Activated naive CD4-positive, alpha-beta T cell treated with anti-CD3 and anti-CD28 coated beads for 36 hours (primary cell): ENCODE results near the gene TAF6. TPM values are rescaled to one million over a fixed set of nuclear protein-coding genes. Genes with fewer than 3 reads are reported as not detected.

Source experiments
- CTCF ChIA-PET: fragments of 350-600 bp; sonication (Branson Sonifier 250); formaldehyde crosslinking; loops from one replicate; lab custom pipeline; 2021; ENCODE audit warnings: antibody characterized with exemption; lab: Charles Lee
- DNase-seq: peaks from one replicate; pipeline ENCODE4 v3.0.0-alpha.2; 2020
- H3K27ac Mint-ChIP-seq: one replicate; pipeline ENCODE4 v1.8.0; 2021; ENCODE audit warnings: mild to moderate bottlenecking, mixed read lengths
- H3K27me3 Mint-ChIP-seq: one replicate; pipeline ENCODE4 v1.8.0; 2021; ENCODE audit warnings: low read depth, mixed read lengths
- H3K36me3 Mint-ChIP-seq: one replicate; pipeline ENCODE4 v1.8.0; 2021; ENCODE audit warnings: low read depth, mixed read lengths
- H3K4me1 Mint-ChIP-seq: one replicate; pipeline ENCODE4 v1.8.0; 2021; ENCODE audit warnings: low read depth, mixed read lengths
- H3K4me3 Mint-ChIP-seq: one replicate; pipeline ENCODE4 v1.8.0; 2021; ENCODE audit warnings: mild to moderate bottlenecking, moderate library complexity, mixed read lengths
- H3K9me3 Mint-ChIP-seq: one replicate; pipeline ENCODE4 v1.8.0; 2021; ENCODE audit warnings: mixed read lengths
- intact Hi-C: fragments of 100-400 bp; cut with micrococcal nuclease; formaldehyde crosslinking; loops from one replicate; pipeline ENCODE4 v1.15.1; 2023
- total RNA-seq, 2 experiments: library from RNA; stranded (reverse); gene quantifications; one replicate each; pipeline ENCODE4 v1.2.3, GENCODE V29; 2021

TAF6 gene
- total RNA-seq, 2 experiments from 2014 or later, result 48.9 to 53.5 TPM

DNA sequence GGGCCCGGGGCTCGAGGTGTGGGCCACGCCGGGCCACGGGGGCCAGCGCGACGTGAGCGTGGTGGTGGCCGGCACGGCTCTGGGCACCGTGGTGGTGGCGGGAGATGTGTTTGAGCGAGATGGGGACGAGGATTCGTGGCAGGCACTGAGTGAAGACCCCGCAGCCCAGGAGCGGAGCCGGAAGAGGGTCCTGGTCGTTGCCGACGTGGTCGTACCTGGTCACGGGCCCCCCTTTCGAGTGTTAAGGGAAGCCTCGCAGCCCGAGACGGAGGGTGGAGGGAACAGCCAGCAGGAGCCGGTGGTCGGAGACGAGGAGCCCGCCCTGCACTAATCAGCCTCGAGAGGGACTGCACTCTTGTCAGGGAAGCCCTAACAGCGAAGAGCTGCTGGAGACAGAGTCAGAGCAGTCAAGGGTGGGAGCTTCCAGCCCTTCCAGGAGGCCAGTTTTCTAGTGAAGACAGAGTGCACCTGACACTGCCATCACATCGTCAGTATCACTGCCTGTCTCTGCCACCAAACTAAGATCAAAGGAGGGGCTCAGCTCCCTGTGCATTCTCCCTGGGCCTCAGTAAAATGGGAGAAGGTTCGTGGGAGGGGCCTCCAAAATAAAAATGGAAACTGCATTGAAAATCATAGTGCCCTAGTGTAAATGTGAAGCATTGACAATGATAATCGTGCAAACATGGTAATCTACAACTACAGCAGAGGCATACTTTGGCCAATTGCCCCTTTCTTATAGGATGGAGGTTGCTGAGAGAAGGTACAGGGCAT lies 8.9 kb upstream of the TAF6 start:
- Mint-ChIP-seq H3K9me3 (no peaks in the 10 kb centered on the region), H3K4me3 (peak overlapping the region; percentile 100), H3K27ac (peak overlapping the region; percentile 66), H3K4me1 (peaks cover 34% of the 10 kb centered on the region), H3K36me3 (peaks cover 9% of the 10 kb centered on the region), H3K27me3 (no peaks in the 10 kb centered on the region)
- DNase-seq, result peak; percentile 28
- intact Hi-C loops, result loop anchor here (1.0 to 5.0 kb wide), 4 partner anchors 9 to 721 kb away; partner anchors contain the start of genes BUD31, CNPY4, PDAP1 and TAF6
- CTCF ChIA-PET, result interaction anchor here (0.6 to 6.3 kb wide), 6 partner anchors 11 to 424 kb away, joined by 3 to 60 read pairs (median 4); partner anchors contain the start of genes AP4M1 and MCM7

DNA sequence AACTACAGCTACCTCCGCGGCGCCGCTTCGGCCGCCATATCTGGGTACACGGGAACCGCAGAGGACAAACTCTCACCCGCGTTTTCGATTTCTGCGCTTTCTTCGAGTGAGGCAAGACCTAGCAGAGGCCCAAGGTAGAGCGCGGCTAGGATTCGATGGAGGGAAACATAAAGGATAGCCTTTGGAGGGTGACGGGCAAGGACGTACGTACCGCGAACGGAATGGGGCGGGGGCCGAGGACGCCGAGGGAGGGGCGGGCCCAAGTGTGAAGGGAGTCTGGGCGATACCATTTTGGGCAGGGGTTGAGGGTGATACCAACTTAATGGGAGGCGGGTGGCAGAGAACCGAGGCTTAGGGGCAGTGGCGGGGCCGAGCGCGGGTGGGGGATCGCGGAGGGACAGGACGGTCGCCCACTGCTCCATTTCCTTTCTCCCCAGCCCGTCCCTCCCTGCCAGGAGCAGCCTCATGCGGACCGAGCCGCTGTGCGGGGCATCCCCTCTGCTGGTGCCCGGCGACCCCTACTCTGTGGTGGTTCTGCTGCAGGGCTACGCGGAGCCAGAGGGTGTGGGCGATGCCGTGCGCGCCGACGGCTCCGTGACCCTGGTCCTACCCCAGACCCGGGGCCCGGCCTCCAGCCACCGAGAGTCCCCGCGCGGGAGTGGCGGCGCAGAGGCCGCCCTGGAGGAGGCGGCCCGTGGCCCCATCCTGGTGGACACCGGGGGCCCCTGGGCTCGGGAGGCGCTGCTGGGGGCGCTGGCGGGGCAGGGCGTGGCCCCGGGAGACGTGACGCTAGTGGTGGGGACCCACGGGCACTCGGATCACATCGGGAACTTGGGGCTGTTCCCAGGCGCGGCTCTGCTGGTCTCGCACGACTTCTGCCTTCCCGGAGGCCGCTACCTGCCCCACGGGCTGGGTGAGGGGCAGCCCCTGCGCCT lies 8.0 kb upstream of the TAF6 start, which contains the start of gene MBLAC1:
TSS of gene MBLAC1 (plus strand) at position 37 of the 935 bp plus-strand sequence. CDS start at position 466, 429 bp downstream.
- peak within 1 kb of the TSS; percentile 99 for H3K27ac Mint-ChIP-seq
- intact Hi-C loops, result loop anchor here (1.0 to 5.0 kb wide), 6 partner anchors 8 to 720 kb away; partner anchors contain the start of genes AP4M1, BUD31, CNPY4 and MCM7
- H3K27me3 Mint-ChIP-seq, result no peaks in the 10 kb centered on the region
- DNase-seq, result peak; percentile 94
- H3K4me3 Mint-ChIP-seq, result peak within 1 kb of the TSS; percentile 100
- no peaks in the 10 kb centered on the region for H3K9me3 Mint-ChIP-seq
- peaks cover 13% of the 10 kb centered on the region for H3K36me3 Mint-ChIP-seq
- CTCF ChIA-PET, result interaction anchor here (0.8 to 1.4 kb wide), 4 partner anchors 22 to 218 kb away, joined by 3 to 4 read pairs (median 4); partner anchors contain the start of genes AP4M1, LAMTOR4 and MCM7
- peaks cover 30% of the 10 kb centered on the region for H3K4me1 Mint-ChIP-seq

DNA sequence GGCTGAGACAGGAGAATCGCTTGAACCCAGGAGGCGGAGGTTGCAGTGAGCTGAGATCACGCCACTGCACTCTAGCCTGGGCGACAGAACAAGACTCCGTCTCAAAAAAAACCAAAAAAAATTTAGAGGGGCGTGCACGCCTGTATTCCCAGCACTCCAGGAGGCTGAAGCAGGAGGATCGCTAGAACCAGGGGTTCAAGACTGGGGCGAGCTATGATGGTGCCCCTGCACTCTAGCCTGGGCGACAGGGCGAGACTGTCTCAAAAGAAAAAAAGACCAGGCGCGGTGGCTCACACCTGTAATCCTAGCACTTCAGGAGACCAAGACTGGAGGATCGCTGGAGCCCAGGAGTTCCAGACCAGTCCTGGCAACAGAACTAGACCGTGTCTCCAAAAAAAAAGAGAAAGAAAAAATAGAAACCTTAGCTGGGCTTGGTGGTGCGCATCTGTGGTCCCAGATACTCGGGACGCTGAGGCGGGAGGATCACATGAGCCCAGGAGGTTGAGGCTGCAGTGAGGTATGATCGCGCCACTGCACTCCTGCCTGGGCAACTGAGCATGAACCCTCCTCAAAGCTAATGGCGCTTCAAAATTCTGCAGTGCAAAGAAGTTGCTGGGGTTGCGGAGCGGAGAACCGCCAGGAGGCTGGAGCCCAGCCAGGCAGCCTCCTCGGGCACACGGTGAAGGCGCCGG lies 7.2 kb upstream of the TAF6 start:
- Mint-ChIP-seq H3K4me3 (peak overlapping the region; percentile 100), H3K27ac (peak overlapping the region; percentile 99), H3K4me1 (peaks cover 27% of the 10 kb centered on the region), H3K36me3 (peaks cover 13% of the 10 kb centered on the region), H3K27me3 (no peaks in the 10 kb centered on the region), H3K9me3 (no peaks in the 10 kb centered on the region)
- CTCF ChIA-PET, result interaction anchor here (0.7 to 1.0 kb wide), 5 partner anchors 23 to 261 kb away, joined by 3 to 4 read pairs (median 3); partner anchors contain the start of gene LAMTOR4
- intact Hi-C loops, result loop anchor here (1.0 to 5.0 kb wide), 5 partner anchors 25 to 719 kb away; partner anchors contain the start of genes AP4M1, BUD31, MCM7 and PDAP1
- no peak for DNase-seq

DNA sequence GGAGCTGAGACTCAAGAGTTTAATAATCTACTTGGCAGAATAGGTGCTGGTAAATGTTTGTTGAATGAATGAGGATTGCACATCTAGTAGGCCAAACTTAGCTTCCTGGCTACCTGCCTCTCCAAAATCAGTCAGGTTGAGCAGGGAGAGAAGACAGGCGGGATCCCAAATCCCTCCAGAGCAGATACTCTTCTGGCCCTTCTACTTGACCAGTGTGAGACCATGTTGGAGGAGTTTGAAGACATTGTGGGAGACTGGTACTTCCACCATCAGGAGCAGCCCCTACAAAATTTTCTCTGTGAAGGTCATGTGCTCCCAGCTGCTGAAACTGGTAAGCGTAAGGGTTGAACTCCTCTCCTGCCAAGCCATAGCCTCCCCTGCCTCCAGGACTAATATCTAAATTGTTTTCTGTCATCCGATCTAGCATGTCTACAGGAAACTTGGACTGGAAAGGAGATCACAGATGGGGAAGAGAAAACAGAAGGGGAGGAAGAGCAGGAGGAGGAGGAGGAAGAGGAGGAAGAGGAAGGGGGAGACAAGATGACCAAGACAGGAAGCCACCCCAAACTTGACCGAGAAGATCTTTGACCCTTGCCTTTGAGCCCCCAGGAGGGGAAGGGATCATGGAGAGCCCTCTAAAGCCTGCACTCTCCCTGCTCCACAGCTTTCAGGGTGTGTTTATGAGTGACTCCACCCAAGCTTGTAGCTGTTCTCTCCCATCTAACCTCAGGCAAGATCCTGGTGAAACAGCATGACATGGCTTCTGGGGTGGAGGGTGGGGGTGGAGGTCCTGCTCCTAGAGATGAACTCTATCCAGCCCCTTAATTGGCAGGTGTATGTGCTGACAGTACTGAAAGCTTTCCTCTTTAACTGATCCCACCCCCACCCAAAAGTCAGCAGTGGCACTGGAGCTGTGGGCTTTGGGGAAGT lies 5.4 kb upstream of the TAF6 start:
- H3K36me3 Mint-ChIP-seq, result peaks cover 13% of the 10 kb centered on the region
- peak overlapping the region; percentile 38 for H3K27ac Mint-ChIP-seq
- H3K4me1 Mint-ChIP-seq, result peaks cover 31% of the 10 kb centered on the region
- CTCF ChIA-PET, result interaction anchor here (0.6 to 1.0 kb wide), 6 partner anchors 42 to 1023 kb away, joined by 3 to 4 read pairs (median 3); no protein-coding TSS in a partner anchor
- no peaks in the 10 kb centered on the region for H3K9me3 Mint-ChIP-seq
- no peaks in the 10 kb centered on the region for H3K27me3 Mint-ChIP-seq
- no peak for DNase-seq
- peak overlapping the region; percentile 13 for H3K4me3 Mint-ChIP-seq
- intact Hi-C loops, result loop anchor here (5.0 kb wide), 1 partner anchor 717 kb away; the partner anchor contains the start of genes BUD31 and PDAP1

DNA sequence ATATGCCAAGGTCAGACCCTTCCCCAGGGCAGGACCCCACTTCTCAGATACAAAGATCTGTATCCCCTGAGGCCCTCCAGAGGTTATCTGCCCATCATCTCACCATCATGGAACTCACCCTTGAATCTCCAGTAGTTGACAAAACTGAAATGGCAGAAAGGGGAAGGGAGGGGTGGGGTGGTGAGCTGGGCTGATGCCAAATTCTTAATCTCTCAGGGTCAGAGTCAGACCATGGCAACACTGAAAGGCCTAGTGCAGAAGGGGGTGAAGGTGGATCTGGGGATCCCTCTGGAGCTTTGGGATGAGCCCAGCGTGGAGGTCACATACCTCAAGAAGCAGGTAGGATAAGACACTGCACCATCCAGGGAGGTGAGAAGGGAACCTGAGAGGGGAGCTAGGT lies 3.4 kb upstream of the TAF6 start:
- no peaks in the 10 kb centered on the region for H3K27me3 Mint-ChIP-seq
- no peak overlapping the region for H3K27ac Mint-ChIP-seq
- no peak for DNase-seq
- H3K4me3 Mint-ChIP-seq, result no peak overlapping the region
- intact Hi-C loops, result no loop called here
- peaks cover 32% of the 10 kb centered on the region for H3K4me1 Mint-ChIP-seq
- peaks cover 13% of the 10 kb centered on the region for H3K36me3 Mint-ChIP-seq
- CTCF ChIA-PET, result interaction anchor here (0.6 to 2.0 kb wide), 2 partner anchors 10 to 24 kb away, joined by 4 to 7 read pairs; no protein-coding TSS in a partner anchor
- no peaks in the 10 kb centered on the region for H3K9me3 Mint-ChIP-seq

DNA sequence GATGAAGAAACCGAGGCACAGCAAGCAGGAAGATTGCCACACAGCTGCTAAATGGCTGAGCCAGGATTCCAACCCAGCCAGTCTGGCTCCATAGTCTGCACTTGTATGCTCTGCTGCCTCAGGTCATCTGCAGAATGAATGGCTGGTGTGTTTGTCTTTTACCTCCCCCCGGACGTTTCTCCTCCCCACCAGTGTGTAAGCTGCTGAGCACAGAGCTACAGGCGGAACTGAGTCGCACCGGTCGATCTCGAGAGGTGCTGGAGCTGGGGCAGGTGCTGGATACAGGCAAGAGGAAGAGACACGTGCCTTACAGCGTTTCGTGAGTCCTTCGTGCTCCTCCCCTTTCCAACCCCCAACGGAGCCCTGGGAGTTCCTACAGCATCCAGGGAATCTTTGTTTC lies 2.9 kb upstream of the TAF6 start:
- intact Hi-C loops, result no loop called here
- CTCF ChIA-PET, result interaction anchor here (2.0 to 2.5 kb wide), 2 partner anchors 9 to 11 kb away, joined by 7 read pairs; no protein-coding TSS in a partner anchor
- Mint-ChIP-seq H3K4me3 (no peak overlapping the region), H3K4me1 (peaks cover 32% of the 10 kb centered on the region), H3K27me3 (no peaks in the 10 kb centered on the region), H3K9me3 (no peaks in the 10 kb centered on the region), H3K36me3 (peaks cover 13% of the 10 kb centered on the region), H3K27ac (no peak overlapping the region)
- DNase-seq, result no peak

DNA sequence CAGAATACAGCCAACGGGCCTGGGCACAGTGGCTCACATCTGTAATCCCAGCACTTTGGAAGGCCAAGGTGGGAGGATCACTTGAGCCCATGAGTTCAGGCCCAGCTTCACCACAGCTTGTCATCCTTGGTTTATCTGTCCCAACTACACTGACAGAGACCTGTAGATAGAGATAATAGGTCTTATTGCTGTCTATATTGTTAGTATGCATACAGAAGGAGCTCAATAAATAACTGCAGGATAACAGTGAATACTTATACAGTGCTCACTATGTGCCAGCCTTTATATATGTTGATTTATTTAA lies 1.5 kb upstream of the TAF6 start:
- H3K4me3 Mint-ChIP-seq, result peak overlapping the region; percentile 93
- no peak for DNase-seq
- H3K9me3 Mint-ChIP-seq, result no peaks in the 10 kb centered on the region
- intact Hi-C loops, result loop anchor here (1.0 kb wide), 2 partner anchors 28 to 100 kb away; partner anchors contain the start of gene LAMTOR4
- no peaks in the 10 kb centered on the region for H3K27me3 Mint-ChIP-seq
- H3K36me3 Mint-ChIP-seq, result peaks cover 14% of the 10 kb centered on the region
- peak overlapping the region; percentile 95 for H3K27ac Mint-ChIP-seq
- H3K4me1 Mint-ChIP-seq, result peaks cover 31% of the 10 kb centered on the region
- CTCF ChIA-PET, result interaction anchor here (0.6 to 2.5 kb wide), 4 partner anchors 10 to 202 kb away, joined by 3 to 7 read pairs (median 4); no protein-coding TSS in a partner anchor

DNA sequence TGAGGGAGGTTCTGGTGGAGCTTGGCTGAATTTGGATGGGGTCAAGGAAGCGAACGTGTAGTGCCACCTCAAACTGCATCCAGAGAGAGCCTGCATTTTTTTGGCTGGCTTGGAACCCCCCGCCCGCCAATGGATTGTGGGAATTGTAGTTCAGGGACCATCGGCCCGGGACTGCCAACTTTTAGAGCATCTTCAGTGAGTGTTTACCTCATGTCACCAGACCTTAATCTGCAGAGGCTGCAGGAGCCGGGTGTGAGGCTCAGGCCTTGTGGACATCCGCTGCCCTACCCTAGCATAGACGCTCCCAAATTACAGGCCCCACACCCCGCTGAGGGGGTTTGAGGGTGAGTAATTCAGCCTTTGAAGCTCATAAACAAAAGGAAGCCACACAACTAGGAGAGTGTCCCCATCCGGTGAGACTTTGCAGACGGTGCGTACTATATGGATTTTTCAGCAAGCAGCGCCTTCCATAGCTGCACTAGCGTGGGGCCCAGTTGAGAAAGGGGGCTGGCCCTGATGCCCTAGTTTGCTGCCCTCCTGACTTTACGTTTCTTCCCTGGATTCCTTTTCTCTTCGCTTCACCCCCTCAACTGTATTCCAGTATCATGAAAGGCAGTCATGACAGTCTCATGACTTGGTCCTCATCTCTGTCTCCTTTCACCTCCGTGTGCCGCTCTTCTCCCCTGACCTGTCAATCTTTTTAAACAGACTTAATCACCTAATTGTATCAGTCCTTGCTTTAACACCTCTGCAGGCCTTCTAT lies 993 bp upstream of the TAF6 start:
- Mint-ChIP-seq H3K4me3 (peak overlapping the region; percentile 93), H3K36me3 (peaks cover 11% of the 10 kb centered on the region), H3K9me3 (no peaks in the 10 kb centered on the region), H3K27me3 (no peaks in the 10 kb centered on the region), H3K4me1 (peaks cover 26% of the 10 kb centered on the region), H3K27ac (peak overlapping the region; percentile 95)
- intact Hi-C loops, result loop anchor here (1.0 kb wide), 5 partner anchors 7 to 309 kb away; partner anchors contain the start of genes AP4M1, LAMTOR4, MCM7 and MEPCE
- CTCF ChIA-PET, result interaction anchor here (1.4 to 2.5 kb wide), 2 partner anchors 10 to 13 kb away, joined by 3 to 7 read pairs; no protein-coding TSS in a partner anchor
- DNase-seq, result peak; percentile 80

DNA sequence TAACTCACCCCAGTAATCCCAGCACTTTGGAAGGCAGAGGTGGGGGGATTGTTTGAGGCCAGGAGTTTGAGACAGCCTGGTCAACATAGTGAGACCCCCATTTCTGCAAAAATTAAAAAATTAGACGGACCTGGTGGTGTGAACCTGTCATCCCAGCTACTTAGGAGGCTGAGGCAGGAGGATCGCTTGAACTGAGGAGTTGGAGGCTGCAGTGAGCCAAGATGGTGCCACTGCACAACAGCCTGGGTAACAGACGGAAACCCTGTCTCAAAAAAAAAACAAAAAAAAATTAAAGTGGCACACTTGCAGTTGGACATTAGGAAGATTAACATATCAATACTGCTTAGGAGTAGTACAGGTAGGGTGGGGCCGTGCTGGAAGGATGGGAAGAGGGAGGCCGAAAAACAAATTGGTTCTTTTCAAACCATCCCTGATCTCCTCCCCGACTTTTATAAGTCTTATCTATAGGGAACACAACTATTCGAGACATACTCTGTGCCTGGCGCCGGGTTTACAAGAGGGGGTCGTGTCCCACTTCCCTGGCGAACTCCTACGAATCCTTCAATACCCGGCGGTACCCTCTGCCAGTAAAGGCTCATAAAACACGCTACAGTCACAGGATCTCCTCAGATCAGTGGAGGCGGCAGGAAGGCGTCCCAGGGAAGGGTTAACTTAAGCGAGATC lies 628 bp downstream of the TAF6 start:
- DNase-seq, result no peak
- Mint-ChIP-seq H3K36me3 (peaks cover 6% of the 10 kb centered on the region), H3K27ac (peak overlapping the region; percentile 95), H3K4me3 (peak overlapping the region; percentile 93), H3K9me3 (no peaks in the 10 kb centered on the region), H3K4me1 (peaks cover 17% of the 10 kb centered on the region), H3K27me3 (no peaks in the 10 kb centered on the region)
- intact Hi-C loops, result loop anchor here (1.0 kb wide), 3 partner anchors 9 to 311 kb away; partner anchors contain the start of genes AP4M1, MCM7 and MEPCE
- CTCF ChIA-PET, result no interaction called here
